Chondrocyte (in vitro differentiated cells): ENCODE measurements around the gene SLC1A1. TPM values are rescaled to one million over a fixed set of nuclear protein-coding genes. Genes with fewer than 3 reads are reported as not detected.

Experiments used
- DNase-seq: peaks from one replicate; pipeline ENCODE4 v3.0.0; 2021; ENCODE audit warnings: mixed read lengths, low spot score
- H3K27ac Mint-ChIP-seq: one replicate; pipeline ENCODE4 v1.8.0; 2021; ENCODE audit warnings: mild to moderate bottlenecking, moderate library complexity, mixed read lengths; ENCODE audit not compliant: unreplicated experiment
- H3K27me3 Mint-ChIP-seq: 2 replicates; pipeline ENCODE4 v1.8.0; 2021; ENCODE audit warnings: low read depth, mixed read lengths
- H3K36me3 Mint-ChIP-seq: 2 replicates; pipeline ENCODE4 v1.8.0; 2021; ENCODE audit warnings: low read depth, mixed read lengths
- H3K4me1 Mint-ChIP-seq: 2 replicates; pipeline ENCODE4 v1.8.0; 2021; ENCODE audit warnings: low read depth, mild to moderate bottlenecking, mixed read lengths
- H3K4me3 Mint-ChIP-seq: one replicate; pipeline ENCODE4 v1.8.0; 2021; ENCODE audit warnings: mild to moderate bottlenecking, moderate library complexity, mixed read lengths; ENCODE audit not compliant: unreplicated experiment
- H3K9me3 Mint-ChIP-seq: 2 replicates; pipeline ENCODE4 v1.8.0; 2021; ENCODE audit warnings: low read depth, mixed read lengths
- total RNA-seq: library from RNA; stranded (reverse); gene quantifications from 3 replicates; pipeline ENCODE4 v1.2.1, GENCODE V29; 2021
- TF ChIP-seq, protein P1 (sequence below): fragments of 200-600 bp; sonication (generic); IDR thresholded peaks from 2 replicates; pipeline ENCODE4 v1.5.0; 2021; ENCODE audit warnings: antibody characterized with exemption, mild to moderate bottlenecking, moderate library complexity

SLC1A1 gene
- total RNA-seq, 1 donor from 2014 or later = 11.0 TPM

DNA sequence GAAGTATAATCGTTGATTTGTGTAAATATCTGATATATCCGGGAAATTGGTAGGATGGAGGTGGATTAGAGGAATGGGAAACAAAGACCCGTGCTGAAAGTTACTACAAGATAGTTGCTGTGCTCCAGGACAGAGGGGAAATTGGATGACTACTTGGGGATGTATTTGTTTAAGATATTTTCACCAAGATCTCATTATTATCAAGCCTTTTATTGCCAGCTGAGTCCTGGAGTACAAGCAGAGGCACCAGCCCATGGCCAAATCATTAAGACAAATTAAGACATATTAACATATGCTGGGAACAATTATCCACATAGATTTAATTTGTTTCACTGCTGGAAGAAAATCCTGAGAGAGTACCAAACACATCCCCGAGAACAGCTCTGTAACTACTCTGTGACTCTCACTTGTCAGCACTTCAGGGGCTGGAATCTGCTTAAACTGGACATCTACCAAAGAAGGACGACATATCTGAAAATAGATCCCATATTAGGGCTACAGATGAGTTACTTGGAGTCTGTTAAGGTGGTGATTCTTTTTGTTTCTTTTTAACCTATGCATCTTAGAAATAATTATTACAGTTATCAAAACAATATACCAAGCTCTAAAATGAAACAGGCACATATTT lies 68.2 kb downstream of the SLC1A1 start:
- no peaks in the 10 kb centered on the region for H3K27me3 Mint-ChIP-seq

DNA sequence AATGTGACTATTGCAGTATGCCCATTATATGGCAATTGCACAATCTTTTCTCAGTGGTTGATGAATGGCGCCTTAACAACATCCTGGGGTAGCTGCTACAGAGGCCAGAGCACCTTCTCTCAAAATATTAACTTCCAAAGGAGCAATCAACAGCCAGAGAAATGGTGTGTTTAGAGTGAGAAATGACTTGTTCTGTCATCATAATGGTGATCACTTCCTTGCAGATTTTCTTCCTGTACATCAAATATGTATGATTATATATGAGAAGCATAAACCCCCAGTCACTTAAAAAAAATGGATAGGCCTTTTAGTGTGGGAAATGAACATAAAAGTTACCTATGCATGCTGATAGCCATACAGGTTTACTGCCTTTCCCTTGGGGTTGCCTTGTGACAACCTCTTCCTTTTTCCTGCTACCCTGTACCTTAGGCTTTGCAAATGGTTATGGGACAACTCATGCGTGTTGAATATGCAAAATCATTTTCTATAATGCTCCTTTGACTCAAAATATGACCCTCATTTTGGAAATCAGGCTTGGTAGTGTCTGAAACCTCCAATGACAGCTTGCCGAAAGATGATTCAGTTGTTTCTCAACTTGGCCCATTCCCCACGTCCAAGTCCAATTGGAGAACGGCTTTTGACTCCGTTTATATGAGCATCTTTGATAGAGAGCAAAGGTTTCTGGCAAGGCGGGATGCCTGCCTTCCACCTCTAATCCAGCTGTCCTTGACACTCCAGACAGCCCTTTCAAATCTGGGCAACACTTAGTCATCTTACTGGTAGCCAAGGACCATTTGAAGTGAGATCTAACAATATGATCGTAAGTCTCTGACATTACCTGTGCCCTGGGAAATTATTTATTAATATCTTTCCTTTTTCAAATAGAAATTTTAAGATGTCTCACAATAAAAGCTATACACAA lies 69.3 kb downstream of the SLC1A1 start:
- TF ChIP-seq, protein P1, sequence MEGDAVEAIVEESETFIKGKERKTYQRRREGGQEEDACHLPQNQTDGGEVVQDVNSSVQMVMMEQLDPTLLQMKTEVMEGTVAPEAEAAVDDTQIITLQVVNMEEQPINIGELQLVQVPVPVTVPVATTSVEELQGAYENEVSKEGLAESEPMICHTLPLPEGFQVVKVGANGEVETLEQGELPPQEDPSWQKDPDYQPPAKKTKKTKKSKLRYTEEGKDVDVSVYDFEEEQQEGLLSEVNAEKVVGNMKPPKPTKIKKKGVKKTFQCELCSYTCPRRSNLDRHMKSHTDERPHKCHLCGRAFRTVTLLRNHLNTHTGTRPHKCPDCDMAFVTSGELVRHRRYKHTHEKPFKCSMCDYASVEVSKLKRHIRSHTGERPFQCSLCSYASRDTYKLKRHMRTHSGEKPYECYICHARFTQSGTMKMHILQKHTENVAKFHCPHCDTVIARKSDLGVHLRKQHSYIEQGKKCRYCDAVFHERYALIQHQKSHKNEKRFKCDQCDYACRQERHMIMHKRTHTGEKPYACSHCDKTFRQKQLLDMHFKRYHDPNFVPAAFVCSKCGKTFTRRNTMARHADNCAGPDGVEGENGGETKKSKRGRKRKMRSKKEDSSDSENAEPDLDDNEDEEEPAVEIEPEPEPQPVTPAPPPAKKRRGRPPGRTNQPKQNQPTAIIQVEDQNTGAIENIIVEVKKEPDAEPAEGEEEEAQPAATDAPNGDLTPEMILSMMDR = no peak
- no peak overlapping the region for H3K4me3 Mint-ChIP-seq
- no peak overlapping the region for H3K27ac Mint-ChIP-seq

More for the DNA sequence above, 68.2 kb downstream of the SLC1A1 start:
- Mint-ChIP-seq H3K9me3 (no peaks in the 10 kb centered on the region), H3K27ac (no peak overlapping the region), H3K4me3 (no peak overlapping the region), H3K36me3 (peaks cover 2% of the 10 kb centered on the region), H3K4me1 (peaks cover 15% of the 10 kb centered on the region)
- DNase-seq = no peak
- TF ChIP-seq, protein P1 = no peak

DNA sequence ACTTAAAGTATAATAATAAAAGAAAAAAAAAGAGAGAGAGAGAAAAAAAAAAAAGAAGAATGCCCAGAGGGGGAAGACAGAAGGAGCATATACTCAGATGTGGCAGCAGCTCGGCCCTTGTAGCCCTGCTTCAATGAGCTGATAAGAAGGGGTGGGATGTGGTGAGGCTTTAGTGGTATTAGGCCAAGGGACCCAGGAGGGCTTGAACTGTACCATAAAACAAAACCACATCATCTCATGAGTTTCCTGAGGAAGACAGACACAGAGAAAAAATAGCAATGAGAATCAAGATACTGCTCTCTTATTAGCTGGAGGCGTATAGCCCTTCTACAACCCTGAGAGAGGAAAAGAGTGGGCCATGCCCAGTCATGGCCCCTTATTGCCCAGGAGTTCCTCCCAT lies 72.8 kb downstream of the SLC1A1 start:
- Mint-ChIP-seq H3K9me3 (no peaks in the 10 kb centered on the region), H3K27me3 (no peaks in the 10 kb centered on the region), H3K27ac (no peak overlapping the region), H3K36me3 (peaks cover 16% of the 10 kb centered on the region), H3K4me1 (peaks cover 5% of the 10 kb centered on the region), H3K4me3 (no peak overlapping the region)
- no peak for DNase-seq
- TF ChIP-seq, protein P1 = no peak

More for the DNA sequence above, 69.3 kb downstream of the SLC1A1 start:
- H3K36me3 Mint-ChIP-seq = peaks cover 4% of the 10 kb centered on the region
- H3K9me3 Mint-ChIP-seq = no peaks in the 10 kb centered on the region
- no peak for DNase-seq
- peaks cover 6% of the 10 kb centered on the region for H3K4me1 Mint-ChIP-seq
- H3K27me3 Mint-ChIP-seq = no peaks in the 10 kb centered on the region

DNA sequence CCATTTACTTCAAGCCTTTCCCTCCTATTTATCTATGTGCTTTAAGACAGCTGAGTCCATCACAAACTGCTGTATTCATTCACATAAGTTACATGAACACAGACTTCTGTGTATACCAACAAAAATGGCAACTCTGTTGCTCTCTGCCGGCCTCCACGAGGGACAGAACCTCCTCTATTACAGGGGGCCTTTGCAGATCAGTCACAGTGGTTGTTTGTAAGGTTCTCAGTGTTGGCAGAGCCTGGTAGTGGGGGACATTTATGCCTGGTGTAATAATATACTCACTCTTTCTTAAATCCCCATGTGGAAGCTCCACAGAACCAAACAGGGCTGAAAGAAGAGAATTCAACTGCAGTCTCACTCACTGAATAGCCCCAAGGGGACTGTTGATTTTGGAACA lies 76.5 kb downstream of the SLC1A1 start:
- Mint-ChIP-seq H3K4me1 (no peaks in the 10 kb centered on the region), H3K4me3 (no peak overlapping the region), H3K9me3 (no peaks in the 10 kb centered on the region), H3K27me3 (no peaks in the 10 kb centered on the region), H3K27ac (no peak overlapping the region), H3K36me3 (peaks cover 20% of the 10 kb centered on the region)
- TF ChIP-seq, protein P1 = no peak
- no peak for DNase-seq

DNA sequence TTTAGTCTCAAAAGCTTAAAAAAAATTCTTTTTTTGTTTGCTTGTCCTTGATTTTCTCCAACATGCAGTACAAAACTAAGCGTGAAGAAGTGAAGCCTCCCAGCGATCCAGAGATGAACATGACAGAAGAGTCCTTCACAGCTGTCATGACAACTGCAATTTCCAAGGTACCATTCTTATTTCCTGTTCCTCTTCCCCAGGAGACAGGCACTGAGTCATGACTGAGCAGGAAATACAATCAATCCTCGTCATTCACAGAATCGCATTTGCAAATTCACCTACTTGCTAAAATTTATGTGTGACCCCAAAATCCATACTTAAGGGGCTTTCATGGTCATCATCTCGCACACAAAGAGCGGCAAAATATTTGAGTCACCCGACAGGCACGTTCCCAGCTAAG lies 77.3 kb downstream of the SLC1A1 start:
- TF ChIP-seq, protein P1 = no peak
- Mint-ChIP-seq H3K4me1 (no peaks in the 10 kb centered on the region), H3K27me3 (no peaks in the 10 kb centered on the region), H3K36me3 (peaks cover 20% of the 10 kb centered on the region), H3K9me3 (no peaks in the 10 kb centered on the region), H3K4me3 (no peak overlapping the region), H3K27ac (no peak overlapping the region)
- no peak for DNase-seq
